Measurements from ENCODE around the gene DAP. TPM values are rescaled to one million over a fixed set of nuclear protein-coding genes. Genes with fewer than 3 reads are reported as not detected.
"Not testable (repeated sequence)": the region's sequence is repeated elsewhere in the genome, so short reads cannot be mapped to it uniquely, and the experiment has no call there.

The DAP gene
- polyA plus RNA-seq, 2 donors: 20.0 to 27.7 TPM

DNA sequence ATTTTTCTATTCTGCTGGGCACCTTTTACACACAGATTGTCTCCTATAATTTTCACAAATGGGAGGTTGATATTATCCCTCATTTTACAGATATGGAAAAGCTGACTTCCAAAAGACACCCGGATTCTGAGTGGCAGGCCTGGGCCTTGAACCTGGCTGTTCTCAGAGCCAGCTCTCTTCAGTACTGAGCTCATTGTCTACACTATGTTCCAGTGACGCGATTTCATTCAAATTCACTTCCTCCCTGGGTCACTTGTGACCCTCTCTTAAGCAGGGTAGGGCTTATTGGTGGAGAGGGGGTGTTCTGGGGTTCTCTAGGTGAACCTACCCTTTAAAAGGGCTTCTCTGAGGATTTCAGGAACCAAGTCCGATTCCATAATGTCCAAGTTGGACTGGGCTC lies 127.0 kb downstream of the DAP start:
- WGBS, 2 donors: 69 to 77% methylated on average over 4 of the region's 4 CpGs
- no peaks in the 10 kb centered on the region for H3K9me3 ChIP-seq (ENCODE audit: control insufficient read depth in 2 of 2, insufficient read depth in 1 of 2, low read depth in 1 of 2, low read length in 1 of 2)
- no peak overlapping the region for H3K4me3 ChIP-seq (ENCODE audit: low read depth in 1 of 2, low read length in 2 of 2)
- H3K27me3 ChIP-seq (ENCODE audit: control insufficient read depth in 1 of 2, insufficient read depth in 2 of 2, low read length in 2 of 2): no peaks in the 10 kb centered on the region
- no peak overlapping the region for H3K27ac ChIP-seq (ENCODE audit: low read depth in 2 of 2, low read length in 1 of 2)
- peaks cover 0 to 2% of the 10 kb centered on the region in 2 donors for H3K36me3 ChIP-seq (ENCODE audit: control insufficient read depth in 2 of 2, insufficient read depth in 2 of 2, low read length in 1 of 2)
- no peaks in the 10 kb centered on the region for H3K4me1 ChIP-seq (ENCODE audit: control insufficient read depth in 2 of 2, insufficient read depth in 2 of 2, low read length in 1 of 2)

DNA sequence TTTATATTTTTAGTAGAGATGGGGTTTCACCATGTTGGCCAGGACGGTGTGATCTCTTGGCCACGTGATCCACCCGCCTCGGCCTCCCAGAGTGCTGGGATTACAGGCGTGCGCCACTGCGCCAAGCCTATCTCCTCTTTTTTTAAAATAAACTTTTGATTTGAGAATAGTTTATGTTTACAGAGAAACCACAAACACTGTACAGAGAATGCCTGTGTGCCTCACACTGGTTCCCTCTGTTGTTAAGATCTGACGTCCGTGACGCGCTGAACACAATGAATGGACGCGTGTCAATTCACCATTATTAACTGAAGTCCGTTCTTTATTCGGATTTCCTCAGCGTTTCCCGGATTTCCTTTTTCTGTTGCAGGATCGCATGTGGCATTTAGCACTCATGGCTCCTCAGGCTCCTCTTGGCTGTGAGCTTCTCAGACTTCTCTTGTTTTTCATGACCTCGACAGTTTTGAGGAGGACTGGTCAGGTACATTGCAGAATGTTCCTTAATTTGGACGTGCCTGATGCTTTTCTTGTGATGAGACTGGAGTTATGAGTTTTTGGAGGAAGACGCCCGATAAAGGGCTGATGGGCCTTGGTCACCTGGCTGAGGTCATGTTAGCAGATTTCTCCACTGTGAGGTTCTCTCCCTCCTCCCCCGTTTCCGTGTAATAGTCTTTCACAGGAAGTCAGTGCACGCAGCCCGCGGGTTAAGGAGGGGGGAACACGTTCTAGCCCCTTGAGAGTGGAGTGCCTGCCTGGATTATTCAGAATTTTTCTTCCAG lies 127.6 kb downstream of the DAP start:
- H3K4me1 ChIP-seq (ENCODE audit: control insufficient read depth in 2 of 2, insufficient read depth in 2 of 2, low read length in 1 of 2): no peaks in the 10 kb centered on the region
- H3K27me3 ChIP-seq (ENCODE audit: control insufficient read depth in 1 of 2, insufficient read depth in 2 of 2, low read length in 2 of 2): no peaks in the 10 kb centered on the region
- no peak overlapping the region for H3K27ac ChIP-seq (ENCODE audit: low read depth in 2 of 2, low read length in 1 of 2)
- WGBS, 2 donors: 74 to 80% methylated on average over 28 of the region's 28 CpGs
- H3K9me3 ChIP-seq (ENCODE audit: control insufficient read depth in 2 of 2, insufficient read depth in 1 of 2, low read depth in 1 of 2, low read length in 1 of 2): no peaks in the 10 kb centered on the region
- peaks cover 0 to 2% of the 10 kb centered on the region in 2 donors for H3K36me3 ChIP-seq (ENCODE audit: control insufficient read depth in 2 of 2, insufficient read depth in 2 of 2, low read length in 1 of 2)
- H3K4me3 ChIP-seq (ENCODE audit: low read depth in 1 of 2, low read length in 2 of 2): no peak overlapping the region

- H3K9me3 ChIP-seq (ENCODE audit: control insufficient read depth in 2 of 2, insufficient read depth in 1 of 2, low read depth in 1 of 2, low read length in 1 of 2): no peaks in the 10 kb centered on the region
- H3K27ac ChIP-seq (ENCODE audit: low read depth in 2 of 2, low read length in 1 of 2): no peak overlapping the region
- no peaks in the 10 kb centered on the region for H3K36me3 ChIP-seq (ENCODE audit: control insufficient read depth in 2 of 2, insufficient read depth in 2 of 2, low read length in 1 of 2)
- H3K27me3 ChIP-seq (ENCODE audit: control insufficient read depth in 1 of 2, insufficient read depth in 2 of 2, low read length in 2 of 2): no peaks in the 10 kb centered on the region
- no peak overlapping the region for H3K4me3 ChIP-seq (ENCODE audit: low read depth in 1 of 2, low read length in 2 of 2)
- 75% methylated on average over 23 of the region's 23 CpGs for WGBS, 2 donors
- no peaks in the 10 kb centered on the region for H3K4me1 ChIP-seq (ENCODE audit: control insufficient read depth in 2 of 2, insufficient read depth in 2 of 2, low read length in 1 of 2)
Measured at GRCh38 chr5:10632110-10632761, 128.8 kb downstream of the DAP start.

DNA sequence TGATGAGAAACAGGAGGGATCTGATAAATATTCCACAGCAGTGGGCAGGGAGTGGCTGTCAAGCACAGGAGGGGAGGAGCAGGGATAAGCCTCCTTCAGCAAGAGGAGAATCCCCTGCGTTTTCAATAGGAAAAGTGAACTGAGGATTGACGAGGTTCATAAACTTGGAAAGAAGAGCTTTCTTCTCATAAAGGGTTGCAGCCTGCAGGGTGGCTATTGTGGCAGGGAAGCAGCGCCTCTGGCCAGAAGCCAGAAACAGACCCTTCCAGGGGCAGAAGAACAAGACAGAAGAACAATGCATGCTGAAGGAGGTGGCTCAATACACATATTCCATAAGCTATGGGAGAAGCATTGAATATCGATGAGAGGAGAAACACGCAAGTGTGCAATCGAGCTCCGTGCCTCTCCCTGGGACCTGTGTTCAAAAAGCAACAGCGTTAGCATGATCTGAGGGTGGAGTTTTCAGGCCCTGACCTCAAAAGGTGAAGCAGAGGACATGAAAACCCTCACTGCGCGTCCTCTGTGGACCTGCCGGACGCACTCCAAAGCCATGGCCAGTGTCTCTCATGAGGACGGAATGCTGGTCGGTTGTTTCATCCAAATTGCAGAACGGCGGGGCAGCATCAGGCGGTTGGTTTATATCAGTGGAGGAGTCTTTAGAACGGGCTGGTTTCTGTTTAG lies 129.6 kb downstream of the DAP start:
- no peak overlapping the region for H3K27ac ChIP-seq (ENCODE audit: low read depth in 2 of 2, low read length in 1 of 2)
- no peaks in the 10 kb centered on the region for H3K36me3 ChIP-seq (ENCODE audit: control insufficient read depth in 2 of 2, insufficient read depth in 2 of 2, low read length in 1 of 2)
- 86 to 90% methylated on average over 18 of the region's 18 CpGs for WGBS, 2 donors
- H3K4me1 ChIP-seq (ENCODE audit: control insufficient read depth in 2 of 2, insufficient read depth in 2 of 2, low read length in 1 of 2): no peaks in the 10 kb centered on the region
- no peak overlapping the region for H3K4me3 ChIP-seq (ENCODE audit: low read depth in 1 of 2, low read length in 2 of 2)
- no peaks in the 10 kb centered on the region for H3K9me3 ChIP-seq (ENCODE audit: control insufficient read depth in 2 of 2, insufficient read depth in 1 of 2, low read depth in 1 of 2, low read length in 1 of 2)
- no peaks in the 10 kb centered on the region for H3K27me3 ChIP-seq (ENCODE audit: control insufficient read depth in 1 of 2, insufficient read depth in 2 of 2, low read length in 2 of 2)

- H3K27me3 ChIP-seq (ENCODE audit: control insufficient read depth in 1 of 2, insufficient read depth in 2 of 2, low read length in 2 of 2); H3K4me3 ChIP-seq (ENCODE audit: low read depth in 1 of 2, low read length in 2 of 2); H3K9me3 ChIP-seq (ENCODE audit: control insufficient read depth in 2 of 2, insufficient read depth in 1 of 2, low read depth in 1 of 2, low read length in 1 of 2); H3K4me1 ChIP-seq (ENCODE audit: control insufficient read depth in 2 of 2, insufficient read depth in 2 of 2, low read length in 1 of 2); H3K27ac ChIP-seq (ENCODE audit: low read depth in 2 of 2, low read length in 1 of 2); H3K36me3 ChIP-seq (ENCODE audit: control insufficient read depth in 2 of 2, insufficient read depth in 2 of 2, low read length in 1 of 2): not testable (repeated sequence)
- 72 to 85% methylated on average over 4 of the region's 4 CpGs for WGBS, 2 donors
Measured at GRCh38 chr5:10630744-10631143, 130.3 kb downstream of the DAP start.

- Histone ChIP-seq H3K9me3 (ENCODE audit: control insufficient read depth in 2 of 2, insufficient read depth in 1 of 2, low read depth in 1 of 2, low read length in 1 of 2) (no peaks in the 10 kb centered on the region), H3K36me3 (ENCODE audit: control insufficient read depth in 2 of 2, insufficient read depth in 2 of 2, low read length in 1 of 2) (no peaks in the 10 kb centered on the region), H3K27me3 (ENCODE audit: control insufficient read depth in 1 of 2, insufficient read depth in 2 of 2, low read length in 2 of 2) (no peaks in the 10 kb centered on the region), H3K4me1 (ENCODE audit: control insufficient read depth in 2 of 2, insufficient read depth in 2 of 2, low read length in 1 of 2) (no peaks in the 10 kb centered on the region), H3K27ac (ENCODE audit: low read depth in 2 of 2, low read length in 1 of 2) (no peak overlapping the region), H3K4me3 (ENCODE audit: low read depth in 1 of 2, low read length in 2 of 2) (no peak overlapping the region)
- 56 to 59% methylated on average over 5 of the region's 5 CpGs for WGBS, 2 donors
Measured at GRCh38 chr5:10630126-10630525, 130.9 kb downstream of the DAP start.

DNA sequence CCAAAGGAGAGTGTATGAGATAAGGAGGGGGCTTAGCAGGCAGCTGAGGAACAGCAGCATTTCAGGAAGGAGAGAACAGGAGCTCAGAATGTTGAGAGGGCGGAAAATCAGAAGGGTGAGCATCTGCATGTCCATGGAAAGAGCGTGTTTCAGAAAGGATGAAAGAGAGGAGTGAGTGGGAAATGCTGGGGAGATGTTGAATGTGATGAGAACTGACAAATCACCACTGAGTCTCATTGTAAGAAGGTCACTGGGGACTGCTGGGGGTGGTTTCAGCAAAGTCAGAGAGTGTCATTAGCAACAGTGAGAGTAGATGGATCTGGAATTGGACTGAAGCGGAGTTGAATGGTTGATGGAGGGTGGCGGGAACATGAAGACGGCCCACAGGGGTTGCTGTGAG lies 131.4 kb downstream of the DAP start:
- Histone ChIP-seq H3K27me3 (ENCODE audit: control insufficient read depth in 1 of 2, insufficient read depth in 2 of 2, low read length in 2 of 2) (no peaks in the 10 kb centered on the region), H3K4me3 (ENCODE audit: low read depth in 1 of 2, low read length in 2 of 2) (no peak overlapping the region), H3K36me3 (ENCODE audit: control insufficient read depth in 2 of 2, insufficient read depth in 2 of 2, low read length in 1 of 2) (no peaks in the 10 kb centered on the region), H3K9me3 (ENCODE audit: control insufficient read depth in 2 of 2, insufficient read depth in 1 of 2, low read depth in 1 of 2, low read length in 1 of 2) (no peaks in the 10 kb centered on the region), H3K4me1 (ENCODE audit: control insufficient read depth in 2 of 2, insufficient read depth in 2 of 2, low read length in 1 of 2) (no peaks in the 10 kb centered on the region), H3K27ac (ENCODE audit: low read depth in 2 of 2, low read length in 1 of 2) (no peak overlapping the region)
- 88 to 94% methylated on average over 5 of the region's 5 CpGs for WGBS, 2 donors

Other genes with a start within 250 kb of the DAP start
- gene ANKRD33B, start 197.2 kb downstream of the DAP start, polyA plus RNA-seq: 1 to 10 TPM in 1 of 2 donors, under 1 TPM in 1; 0.55 to 1.3 TPM